SK-N-SH (cell line): Measurements from ENCODE around the gene KRTAP10-1. TPM values are rescaled to one million over a fixed set of nuclear protein-coding genes. Genes with fewer than 3 reads are reported as not detected.

ENCODE experiments used
- CTCF ChIA-PET: fragments of 300-600, 350-600 bp; formaldehyde crosslinking; extraction: SDS; loops from one replicate; lab custom pipeline; 2021; lab: Yijun Ruan, JAX
- POLR2A ChIA-PET: fragments of 350-600 bp; sonication (Branson Sonifier 250); formaldehyde crosslinking; extraction: SDS; loops from one replicate; lab custom pipeline; 2020; ENCODE audit warnings: antibody characterized with exemption, inconsistent platforms; lab: Yijun Ruan, JAX
- DNase-seq: peaks from one replicate; pipeline ENCODE4 v3.0.0; 2012
- H2AFZ ChIP-seq: fragments of 200-600 bp; sonication (generic); 2 replicates; pipeline ENCODE4 v1.8.1; 2016; ENCODE audit warnings: antibody characterized with exemption, mild to moderate bottlenecking, low read depth
- H3F3A ChIP-seq: fragments of 200-600 bp; sonication (generic); replicated peaks from 2 replicates; pipeline ENCODE3; 2016; ENCODE audit warnings: antibody characterized with exemption, mild to moderate bottlenecking; ENCODE audit not compliant: insufficient read depth
- H3K27ac ChIP-seq, 2 experiments: fragments of 200-500 bp in 1 of 2; fragments of 200-600 bp in 1 of 2; sonication (Bioruptor generic) in 1 of 2; sonication (generic), shearing (Covaris generic) in 1 of 2; 2 replicates each; pipeline versions ENCODE4 v1.5.1 to v1.6.1; 2014 to 2016; ENCODE audit warnings: low read depth in 2 of 2, inconsistent platforms in 1 of 2, low read length in 1 of 2, mild to moderate bottlenecking in 1 of 2, mixed read lengths in 1 of 2
- H3K27me3 ChIP-seq: fragments of 200-600 bp; sonication (generic), shearing (Covaris generic); 2 replicates; pipeline ENCODE4 v1.6.1; 2016; ENCODE audit warnings: mixed run types; ENCODE audit not compliant: insufficient read depth
- H3K36me3 ChIP-seq, 2 experiments: fragments of 200-500 bp in 1 of 2; fragments of 200-600 bp in 1 of 2; sonication (Bioruptor generic) in 1 of 2; sonication (generic) in 1 of 2; replicated peaks in 1 of 2; 2 replicates each; pipeline versions ENCODE3 to v1.5.1; 2014 to 2016; ENCODE audit warnings: low read length in 1 of 2, mild to moderate bottlenecking in 1 of 2; ENCODE audit not compliant: insufficient read depth in 2 of 2, control insufficient read depth in 1 of 2
- H3K4me1 ChIP-seq, 2 experiments: fragments of 200-500 bp in 1 of 2; fragments of 200-600 bp in 1 of 2; sonication (Bioruptor generic) in 1 of 2; sonication (generic), shearing (Covaris generic) in 1 of 2; 2 replicates each; pipeline versions ENCODE4 v1.5.1 to v1.6.1; 2014 to 2016; ENCODE audit warnings: low read depth in 1 of 2, low read length in 1 of 2, mixed run types in 1 of 2; ENCODE audit not compliant: insufficient read depth in 2 of 2, control insufficient read depth in 1 of 2
- H3K4me2 ChIP-seq: fragments of 200-600 bp; sonication (generic), shearing (Covaris generic); 2 replicates; pipeline ENCODE4 v1.6.1; 2017; ENCODE audit warnings: mixed run types
- H3K4me3 ChIP-seq, 2 experiments: fragments of 200-500 bp in 1 of 2; fragments of 200-600 bp in 1 of 2; sonication (Bioruptor generic) in 1 of 2; sonication (generic), shearing (Covaris generic) in 1 of 2; 2 replicates each; pipeline versions ENCODE4 v1.5.1 to v1.8.1; 2014 to 2016; ENCODE audit warnings: low read depth in 2 of 2, inconsistent platforms in 1 of 2, low read length in 1 of 2, mild to moderate bottlenecking in 1 of 2, mixed read lengths in 1 of 2, moderate library complexity in 1 of 2
- H3K79me2 ChIP-seq: fragments of 200-600 bp; sonication (generic); 2 replicates; pipeline ENCODE4 v1.8.1; 2017; ENCODE audit warnings: mild to moderate bottlenecking; ENCODE audit not compliant: insufficient read depth
- H3K9ac ChIP-seq: fragments of 200-600 bp; sonication (generic); 2 replicates; pipeline ENCODE4 v1.6.1; 2017; ENCODE audit warnings: mixed run types
- H3K9me2 ChIP-seq: fragments of 200-600 bp; sonication (generic); 2 replicates; pipeline ENCODE4 v1.6.1; 2017; ENCODE audit warnings: mixed run types
- H3K9me3 ChIP-seq: fragments of 200-600 bp; sonication (generic); 2 replicates; pipeline ENCODE4 v1.6.1; 2017; ENCODE audit warnings: mixed run types, mild to moderate bottlenecking, moderate library complexity
- H4K20me1 ChIP-seq: fragments of 200-600 bp; sonication (generic); 2 replicates; pipeline ENCODE4 v1.6.1; 2017; ENCODE audit warnings: mild to moderate bottlenecking, mixed run types; ENCODE audit not compliant: insufficient read depth
- CHD2 ChIP-seq: fragments of 150-350 bp; IDR thresholded peaks from 2 replicates; pipeline ENCODE4 v1.6.1; 2018; ENCODE audit warnings: low read length; ENCODE audit not compliant: partially characterized antibody
- ELF1 ChIP-seq: IDR thresholded peaks from 2 replicates; pipeline ENCODE4 v1.4.0; 2012
- EZH2phosphoT487 ChIP-seq: fragments of 200-600 bp; sonication (generic); IDR thresholded peaks from 2 replicates; pipeline ENCODE4 v1.6.1; 2017; ENCODE audit warnings: low read depth, mixed run types, mild to moderate bottlenecking, antibody characterized with exemption, moderate library complexity, borderline replicate concordance
- FOSL2 ChIP-seq: IDR thresholded peaks from 2 replicates; pipeline ENCODE4 v1.4.0; 2012; ENCODE audit warnings: low read depth, mild to moderate bottlenecking, moderate library complexity, borderline replicate concordance
- FOXM1 ChIP-seq: IDR thresholded peaks from 2 replicates; pipeline ENCODE4 v1.4.0; 2012; ENCODE audit warnings: low read depth, mild to moderate bottlenecking
- MAX ChIP-seq: IDR thresholded peaks from 2 replicates; pipeline ENCODE4 v1.4.0; 2012; ENCODE audit warnings: low read depth
- MXI1 ChIP-seq: IDR thresholded peaks from 2 replicates; pipeline ENCODE4 v1.6.1; 2012; ENCODE audit warnings: mild to moderate bottlenecking, low read depth, low read length, improper control_type of control experiment
- POLR2AphosphoS5 ChIP-seq: IDR thresholded peaks from 2 replicates; pipeline ENCODE4 v1.6.1; 2012; ENCODE audit warnings: low read depth, low read length
- REST ChIP-seq: IDR thresholded peaks from 2 replicates; pipeline ENCODE4 v1.6.1; 2012; ENCODE audit warnings: mild to moderate bottlenecking, low read depth, low read length, moderate library complexity
- RXRA ChIP-seq: IDR thresholded peaks from 2 replicates; pipeline ENCODE4 v1.4.0; 2012; ENCODE audit warnings: low read depth, mild to moderate bottlenecking, borderline replicate concordance
- SIN3A ChIP-seq: IDR thresholded peaks from 2 replicates; pipeline ENCODE4 v1.6.1; 2012; ENCODE audit warnings: low read depth, mild to moderate bottlenecking, low read length, moderate library complexity, borderline replicate concordance
- SMC3 ChIP-seq: IDR thresholded peaks from 2 replicates; pipeline ENCODE4 v1.6.1; 2012; ENCODE audit warnings: low read depth, low read length, improper control_type of control experiment
- TCF12 ChIP-seq: IDR thresholded peaks from 2 replicates; pipeline ENCODE4 v1.4.0; 2012
- USF2 ChIP-seq: fragments of 150-350 bp; IDR thresholded peaks from 2 replicates; pipeline ENCODE4 v1.6.1; 2017; ENCODE audit warnings: antibody characterized with exemption, low read length, low read depth, borderline replicate concordance
- YY1 ChIP-seq: IDR thresholded peaks from 2 replicates; pipeline ENCODE4 v1.4.0; 2012; ENCODE audit warnings: low read depth, mild to moderate bottlenecking
- ZBTB33 ChIP-seq: IDR thresholded peaks from 2 replicates; pipeline ENCODE4 v1.4.0; 2012; ENCODE audit warnings: low read depth, borderline replicate concordance
- WGBS: methylation state at CpG from one replicate; pipeline ENCODE4 v1.1.6; 2017; ENCODE audit warnings: low lambda C conversion rate; 5-methylcytosine and 5-hydroxymethylcytosine counted together
- polyA plus RNA-seq, 3 experiments: library from polyadenylated mRNA; depleted of rRNA; stranded (reverse); fragments of >200 nt; gene quantifications; 2 replicates each; pipeline ENCODE4 v1.2.3, GENCODE V29; 2012

KRTAP10-1 gene
- polyA plus RNA-seq, 1 of the 3 experiments (the other 2 are of a cell fraction) = not detected

GRCh38 chr21:44568667-44569556, 28.9 kb upstream of the KRTAP10-1 start (continued):
- TF ChIP-seq REST (no peak), FOXM1 (no peak), EZH2phosphoT487 (no peak), SMC3 (no peak), POLR2AphosphoS5 (no peak)

- no peaks in the 10 kb centered on the region for H3K79me2 ChIP-seq
- POLR2A ChIA-PET = no interaction called here
- no peak for DNase-seq
- CTCF ChIA-PET = no interaction called here
- no peak overlapping the region for H3K9ac ChIP-seq
- no peak overlapping the region for H3K4me3 ChIP-seq
- no peaks in the 10 kb centered on the region for H3K4me1 ChIP-seq
- no peaks in the 10 kb centered on the region for H3K9me2 ChIP-seq
- H3K9me3 ChIP-seq = no peaks in the 10 kb centered on the region
- H3F3A ChIP-seq = no peaks in the 10 kb centered on the region
- no peak overlapping the region for H3K4me2 ChIP-seq
- WGBS = 35% methylated on average over 9 of the region's 12 CpGs
- H3K36me3 ChIP-seq = no peaks in the 10 kb centered on the region
- H2AFZ ChIP-seq = no peak overlapping the region
- peaks cover 38% of the 10 kb centered on the region for H3K27me3 ChIP-seq
- no peaks in the 10 kb centered on the region for H4K20me1 ChIP-seq
- H3K27ac ChIP-seq = no peak overlapping the region
- TF ChIP-seq MXI1 (no peak), SIN3A (no peak), USF2 (no peak), YY1 (no peak), RXRA (no peak), FOSL2 (no peak), MAX (no peak), TCF12 (no peak), CHD2 (no peak), ELF1 (no peak), ZBTB33 (no peak)
Observed at GRCh38 chr21:44568261-44568660, 28.3 kb upstream of the KRTAP10-1 start.
